GM21381 (cell line): ENCODE results near the gene TOLLIP.

Experiments used
- ATAC-seq: cut with Tn5 transposase; IDR thresholded peaks from one replicate; pipeline ENCODE4 v1.9.1; 2021; ENCODE audit warnings: mild to moderate bottlenecking, moderate library complexity; ENCODE audit not compliant: unreplicated experiment

Gene TOLLIP

GRCh38 chr11:1283906-1284305 lies 25.5 kb downstream of the TOLLIP start:
- no peak for ATAC-seq

DNA sequence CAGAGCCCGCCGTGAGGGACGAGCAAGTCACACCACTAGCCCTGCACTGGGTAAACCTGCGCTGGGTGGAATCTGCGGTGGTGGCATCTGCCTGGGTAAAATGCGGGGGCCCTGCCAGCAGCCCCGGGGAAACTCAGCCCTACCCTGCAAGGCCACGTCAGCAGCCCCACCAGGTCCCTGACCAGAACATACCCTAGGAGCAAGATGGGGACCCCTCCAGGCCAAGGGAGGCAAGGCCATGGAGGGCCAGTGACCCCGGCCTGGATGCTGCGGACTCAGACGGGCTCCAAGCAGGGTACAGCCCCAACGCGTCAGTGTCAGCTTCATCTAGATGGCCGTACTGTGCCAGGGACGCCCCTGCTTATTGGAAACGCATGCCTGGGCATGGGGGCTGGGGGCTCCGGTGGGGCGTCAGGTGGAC lies 26.3 kb downstream of the TOLLIP start:
- no peak for ATAC-seq

- ATAC-seq: no peak
Measured at GRCh38 chr11:1281974-1282365, 27.5 kb downstream of the TOLLIP start.

DNA sequence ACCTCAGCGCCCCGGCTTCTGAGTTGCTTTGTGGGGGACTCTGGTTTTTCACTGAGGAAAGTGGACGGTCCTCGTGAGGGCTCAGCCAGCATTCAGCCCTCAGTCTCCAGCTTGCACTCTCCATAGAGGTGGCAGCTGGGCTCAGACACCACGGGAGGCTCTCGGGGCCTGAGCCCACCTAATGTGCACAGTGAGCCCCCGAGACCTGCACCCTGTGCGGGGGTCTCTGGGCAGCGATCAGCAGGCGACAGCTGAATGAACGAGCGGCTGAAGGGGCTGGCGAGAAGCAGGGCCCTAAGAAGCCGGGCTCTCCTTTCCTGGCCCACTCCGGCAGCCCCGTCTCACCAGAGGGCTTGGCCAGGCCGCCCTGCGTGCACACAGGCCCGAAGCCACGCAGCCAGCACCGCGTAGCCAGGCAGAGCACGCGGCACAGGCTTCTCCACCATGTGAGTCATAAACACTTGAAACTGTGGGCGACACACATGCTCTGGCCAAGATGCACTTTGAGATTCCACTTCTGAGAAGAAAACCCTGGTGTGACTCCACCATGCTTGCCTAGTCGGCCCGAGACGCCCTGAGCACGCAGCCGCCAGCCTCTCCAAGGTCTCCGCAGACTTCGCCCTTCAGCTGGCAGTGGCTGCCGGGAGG lies 28.0 kb downstream of the TOLLIP start:
- no peak for ATAC-seq

GRCh38 chr11:1280116-1281035 lies 29.1 kb downstream of the TOLLIP start:
- no peak for ATAC-seq

- ATAC-seq: no peak
Measured at GRCh38 chr11:1279674-1280055, 29.8 kb downstream of the TOLLIP start.

DNA sequence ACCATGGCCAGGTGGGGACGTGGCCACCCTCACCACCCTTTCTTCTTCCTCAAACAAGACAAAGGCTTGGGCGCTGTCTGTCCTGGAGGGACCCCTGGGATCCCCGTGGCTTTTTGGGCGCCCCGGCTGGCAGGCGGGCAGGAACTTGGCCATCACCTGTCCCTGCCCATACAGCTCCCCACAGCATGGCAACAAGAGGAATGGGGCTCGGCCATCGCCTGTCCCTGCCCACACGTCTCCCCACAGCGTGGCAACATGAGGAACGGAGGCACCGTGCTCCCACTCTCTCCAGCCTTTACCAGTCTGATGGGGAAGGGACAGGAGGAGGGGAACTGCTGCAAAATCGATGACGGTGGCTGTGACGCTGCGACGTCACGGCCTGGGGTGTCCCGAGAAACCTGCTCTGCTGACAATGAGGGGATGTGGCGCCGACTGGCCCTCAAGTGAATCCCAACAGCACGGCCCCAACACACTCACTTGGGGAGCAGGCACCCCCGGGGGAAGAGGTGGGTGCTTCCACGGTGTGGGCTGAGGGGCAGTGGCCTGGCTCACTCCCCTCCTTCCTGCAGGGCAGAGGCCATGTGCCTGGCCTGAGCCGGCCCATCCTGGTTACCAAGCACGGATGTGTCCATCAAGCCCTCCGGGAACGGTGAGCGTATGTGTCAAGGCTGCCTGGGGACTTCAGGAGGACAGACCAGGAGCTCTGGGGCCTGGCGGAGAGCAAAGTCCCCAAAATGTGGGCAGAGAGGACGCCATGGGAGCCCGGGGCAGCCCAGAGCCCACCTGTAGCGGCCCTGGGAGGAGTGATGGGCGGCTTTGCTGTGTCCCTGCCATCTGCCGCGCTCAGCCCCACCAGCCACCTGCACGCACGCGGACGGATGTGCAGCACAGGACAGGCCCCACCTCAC lies 30.4 kb downstream of the TOLLIP start:
- no peak for ATAC-seq

DNA sequence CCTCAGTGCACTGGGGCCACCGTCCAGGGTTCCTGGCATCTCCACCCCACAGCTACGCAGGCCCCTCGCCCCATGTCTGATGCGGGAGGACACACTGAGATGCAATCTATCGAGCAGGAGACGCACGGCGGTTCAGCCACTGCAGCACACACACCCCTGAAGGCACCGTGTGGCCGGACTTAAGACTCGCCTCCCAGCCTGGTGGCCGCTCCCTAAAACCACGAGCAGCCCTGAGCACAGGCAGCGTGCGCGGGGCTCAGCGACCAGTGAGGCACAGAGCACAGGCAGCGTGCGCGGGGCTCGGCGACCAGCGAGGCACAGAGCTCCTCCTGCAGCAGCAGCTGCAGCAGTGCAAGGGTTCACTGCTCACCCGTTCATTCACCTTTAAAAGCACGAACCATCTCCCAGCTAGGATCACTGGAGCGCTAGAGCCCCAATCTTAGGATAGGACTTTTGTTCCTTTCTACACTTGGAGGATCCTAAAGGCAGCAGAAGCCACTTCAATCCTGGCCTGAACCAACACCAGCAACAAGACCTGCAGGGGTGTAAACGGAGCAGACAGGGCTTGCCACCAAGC lies 31.4 kb downstream of the TOLLIP start:
- ATAC-seq: no peak

DNA sequence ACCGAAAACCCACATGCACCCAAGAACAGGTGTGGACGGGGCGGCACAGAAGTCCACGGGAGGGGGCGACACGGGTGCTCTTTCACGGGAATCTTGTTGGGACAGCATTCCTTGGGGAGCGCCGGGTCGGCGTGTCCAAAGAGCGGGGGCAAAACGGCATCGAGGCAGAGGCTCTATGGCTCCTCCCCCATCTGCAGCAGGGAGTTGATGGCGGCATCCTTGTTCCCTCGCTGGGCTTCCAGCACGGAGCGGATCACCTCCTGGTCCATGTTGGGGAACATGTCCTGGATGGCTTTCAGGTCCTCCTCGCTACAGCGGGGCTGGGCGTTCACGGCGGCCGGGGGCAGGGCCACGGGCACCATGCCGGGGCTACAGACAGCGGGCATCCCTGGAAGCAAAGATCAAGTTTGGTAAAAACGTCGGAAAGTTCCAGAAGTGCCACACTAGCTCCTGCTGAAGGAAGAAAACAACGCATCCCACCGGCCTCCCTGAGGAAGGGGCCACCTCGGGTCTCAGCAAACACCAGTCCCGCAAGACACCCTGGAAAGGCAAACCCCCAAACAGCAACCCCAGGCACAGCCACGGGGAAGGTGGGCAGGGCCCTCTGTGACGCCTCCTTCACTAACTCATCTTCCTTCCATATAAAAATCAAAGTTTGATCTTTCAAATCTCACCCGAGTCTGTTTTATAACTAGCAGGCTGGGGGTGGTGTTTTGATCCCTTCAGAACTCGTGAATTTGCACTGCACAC lies 32.4 kb downstream of the TOLLIP start:
- ATAC-seq: no peak

GRCh38 chr11:1276041-1276790 lies 33.2 kb downstream of the TOLLIP start:
- ATAC-seq: no peak

DNA sequence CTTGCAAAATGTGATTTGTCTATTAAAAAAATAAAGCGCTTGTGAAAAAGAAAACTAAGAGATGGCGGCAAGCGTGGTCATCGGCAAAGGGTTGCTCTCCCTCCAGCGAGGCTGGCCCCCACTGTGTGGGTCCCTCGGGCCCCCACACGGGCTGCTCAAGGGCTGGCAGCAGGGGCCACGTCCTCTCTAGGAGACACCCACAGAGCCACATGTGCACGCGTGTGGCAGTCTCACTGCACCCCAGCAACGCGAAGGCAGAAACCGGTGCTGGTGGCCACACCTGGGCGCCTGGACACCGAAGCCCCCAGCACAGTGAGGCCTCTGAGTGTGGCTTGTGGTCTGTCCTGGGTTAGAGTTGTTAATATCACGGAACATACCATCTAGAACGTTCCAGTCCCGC lies 34.4 kb downstream of the TOLLIP start:
- no peak for ATAC-seq

GRCh38 chr11:1274501-1274900 lies 34.9 kb downstream of the TOLLIP start:
- ATAC-seq: no peak

DNA sequence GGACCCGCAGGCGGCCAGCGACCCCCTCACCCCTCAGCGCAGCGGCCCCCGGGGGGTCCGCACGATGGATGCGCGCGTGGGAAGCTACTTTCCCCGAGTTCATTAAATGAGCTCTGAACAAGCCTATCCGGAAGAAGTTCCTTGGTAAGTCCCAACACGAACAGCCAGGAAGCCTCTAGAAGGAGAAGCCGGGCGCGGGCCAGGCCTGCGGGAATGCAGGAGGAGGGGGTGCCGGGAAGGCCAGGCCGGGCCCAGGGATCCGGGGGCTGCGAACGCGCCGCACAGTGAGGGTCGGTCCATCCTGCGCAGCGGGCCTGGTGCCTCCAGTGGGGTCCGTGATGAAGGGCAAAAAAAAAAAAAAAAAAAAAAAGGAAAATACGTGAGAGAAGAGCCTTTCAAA lies 36.9 kb downstream of the TOLLIP start:
- ATAC-seq: no peak

GRCh38 chr11:1271927-1272326 lies 37.5 kb downstream of the TOLLIP start:
- ATAC-seq: no peak

DNA sequence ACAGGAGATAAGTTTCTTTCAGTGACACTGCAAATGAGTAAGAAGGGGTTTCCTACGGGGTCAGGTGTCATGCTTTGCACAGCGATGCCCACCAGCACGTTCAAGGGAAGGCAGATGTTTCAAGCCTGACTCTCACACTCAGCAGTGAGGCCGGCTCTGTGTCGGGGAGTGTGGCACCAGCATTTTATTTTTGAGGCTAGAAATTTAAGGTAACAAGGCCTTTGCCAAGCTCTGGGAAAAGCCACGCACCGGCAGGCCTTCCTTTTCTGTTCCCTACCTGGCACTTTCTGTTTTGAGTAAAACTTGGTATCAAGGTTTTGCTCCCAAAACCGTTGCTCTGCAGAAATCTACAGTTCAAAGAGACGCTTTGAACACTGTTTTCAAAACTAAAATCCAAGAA lies 38.0 kb downstream of the TOLLIP start:
- no peak for ATAC-seq

DNA sequence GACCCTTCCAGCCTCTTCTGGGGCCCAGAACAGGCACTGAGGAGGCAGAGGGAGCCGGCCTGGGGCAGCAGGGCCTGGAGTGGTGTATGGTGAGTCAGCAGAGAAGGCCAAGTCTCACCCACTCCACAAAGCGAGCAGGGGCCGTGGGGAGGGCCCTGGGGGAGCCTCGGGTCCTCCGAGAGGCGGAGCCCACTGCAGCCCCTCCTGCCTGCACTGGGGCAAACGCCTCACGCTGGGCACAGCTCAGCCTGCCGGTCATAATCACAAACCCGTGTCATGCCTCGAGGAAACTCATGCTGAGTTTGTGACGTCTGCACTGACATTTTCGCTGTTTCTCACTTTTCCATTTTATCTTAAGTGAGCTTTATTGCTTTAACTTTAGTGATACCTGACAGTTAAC lies 38.4 kb downstream of the TOLLIP start:
- ATAC-seq: no peak

DNA sequence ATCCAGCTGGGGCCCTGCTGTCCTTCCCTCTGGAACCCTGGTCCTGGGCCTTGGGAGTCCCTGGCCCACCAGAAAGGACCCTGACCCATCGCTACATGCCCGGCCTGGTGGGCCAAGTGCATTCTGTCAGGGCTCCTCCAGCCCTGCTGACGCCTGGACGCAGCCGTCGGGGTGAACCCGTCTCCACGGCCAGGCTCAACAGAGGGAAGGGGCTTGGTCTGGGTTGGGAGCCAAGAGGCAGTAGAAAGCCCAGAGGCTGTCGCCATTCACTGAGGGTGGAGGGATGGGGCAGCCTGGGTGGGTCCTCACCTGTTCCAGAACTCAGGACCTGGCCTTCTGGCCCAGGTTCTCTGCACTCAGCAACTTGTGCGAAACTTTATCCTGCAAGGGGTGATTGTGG lies 39.0 kb downstream of the TOLLIP start:
- ATAC-seq: no peak

GRCh38 chr11:1269957-1270356 lies 39.5 kb downstream of the TOLLIP start:
- no peak for ATAC-seq

DNA sequence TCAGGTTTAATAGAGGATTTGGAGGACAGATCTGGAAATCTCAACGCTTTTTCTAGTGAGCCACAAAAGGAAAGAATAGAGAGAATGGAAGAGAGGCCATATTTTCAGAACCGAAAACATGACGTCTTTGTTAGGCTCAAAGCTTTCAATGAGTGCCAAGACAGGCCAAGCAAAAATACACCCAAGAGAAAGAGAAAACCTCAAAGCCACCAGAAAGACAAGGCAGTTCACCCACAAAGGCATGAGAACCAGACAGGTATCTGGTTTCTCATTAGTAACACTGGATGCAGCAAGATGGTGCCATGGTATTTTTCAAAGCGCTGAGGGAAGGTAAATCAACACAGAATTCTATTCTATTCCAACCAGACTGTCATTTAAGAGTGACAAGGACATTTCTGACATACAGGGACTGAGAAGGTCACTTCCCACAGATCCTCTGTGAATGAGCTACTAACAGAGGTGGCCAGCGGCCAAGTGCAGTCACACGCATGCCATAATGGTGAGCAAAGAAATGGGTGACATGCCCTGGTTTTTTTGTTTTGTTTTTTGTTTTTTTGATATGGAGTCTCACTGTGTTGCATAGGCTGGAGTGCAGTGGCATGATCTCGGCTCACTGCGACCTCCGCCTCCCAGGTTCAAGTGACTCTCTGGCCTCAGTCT lies 41.9 kb downstream of the TOLLIP start:
- ATAC-seq: no peak
